WERI-Rb-1 (cell line): Measurements from ENCODE around the gene WBP1L.
"Not testable (repeated sequence)": the region's sequence is repeated elsewhere in the genome, so short reads cannot be mapped to it uniquely, and the experiment has no call there.

Experiments used
- DNase-seq: peaks from one replicate; pipeline ENCODE4 v3.0.0-alpha.2; 2020
- H3K27ac ChIP-seq: fragments of 250-450 bp; sonication (Bioruptor Pico); 2 replicates; pipeline ENCODE4 v1.5.1; 2020; ENCODE audit warnings: mild to moderate bottlenecking, moderate library complexity
- H3K27me3 ChIP-seq: fragments of 250-450 bp; sonication (Bioruptor Pico); 2 replicates; pipeline ENCODE4 v1.5.1; 2021; ENCODE audit warnings: mild to moderate bottlenecking, low read depth, moderate library complexity; ENCODE audit not compliant: insufficient read depth, severe bottlenecking
- H3K36me3 ChIP-seq: fragments of 250-450 bp; sonication (Bioruptor Pico); 2 replicates; pipeline ENCODE4 v1.5.1; 2020; ENCODE audit warnings: mild to moderate bottlenecking, moderate library complexity
- H3K4me3 ChIP-seq: 2 replicates; pipeline ENCODE4 v1.5.1; 2011; ENCODE audit warnings: low read depth, mild to moderate bottlenecking, control low read depth, low read length
- H3K9me3 ChIP-seq: fragments of 250-450 bp; sonication (Bioruptor Pico); 2 replicates; pipeline ENCODE4 v1.5.1; 2021; ENCODE audit warnings: mild to moderate bottlenecking, moderate library complexity; ENCODE audit not compliant: severe bottlenecking
- TF ChIP-seq, protein P1 (sequence below): IDR thresholded peaks from 2 replicates; pipeline ENCODE4 v1.5.1; 2011; ENCODE audit warnings: low read depth, mild to moderate bottlenecking, control low read depth, inconsistent platforms, low read length

The WBP1L gene

DNA sequence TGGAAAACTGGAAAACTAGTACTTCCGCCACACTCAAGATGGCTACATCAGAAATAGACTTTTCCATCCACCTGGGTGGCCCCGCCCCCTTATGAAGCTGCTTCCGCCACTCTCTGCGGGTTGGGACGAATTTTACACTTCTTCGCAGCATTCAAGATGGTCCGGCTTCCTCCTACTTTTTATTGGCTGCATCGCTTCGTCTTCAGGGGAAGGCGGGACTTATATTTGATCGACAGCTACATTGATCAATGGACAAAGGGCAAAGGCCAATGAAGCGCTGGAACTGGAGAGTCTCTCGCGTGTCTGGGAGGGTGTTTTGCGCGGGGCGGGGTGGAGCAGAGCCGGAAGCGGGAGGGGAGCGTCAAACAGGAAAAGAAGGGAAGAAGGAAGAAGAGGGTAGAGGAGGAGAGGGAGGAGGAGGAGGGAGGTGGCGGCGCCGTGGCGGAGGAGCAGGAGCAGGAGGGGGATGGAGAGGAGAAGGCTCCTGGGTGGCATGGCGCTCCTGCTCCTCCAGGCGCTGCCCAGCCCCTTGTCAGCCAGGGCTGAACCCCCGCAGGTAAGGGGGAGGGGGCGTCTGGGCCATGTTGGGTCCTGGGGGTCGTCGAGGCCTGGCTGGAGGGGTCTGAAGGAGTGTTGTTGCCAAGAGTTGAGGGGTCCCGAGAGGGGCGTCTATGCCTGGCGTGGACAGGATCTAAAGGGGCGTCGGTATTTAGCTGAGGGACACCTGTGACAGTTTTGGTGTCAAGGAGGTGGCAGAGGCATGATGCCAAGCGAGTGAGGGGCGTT, at the start of gene WBP1L:
TSS of gene WBP1L (plus strand) at position 361 of the 786 bp plus-strand sequence. CDS start at position 467, 106 bp downstream.
- H3K27me3 ChIP-seq, result no peaks in the 10 kb centered on the region
- no peaks in the 10 kb centered on the region for H3K36me3 ChIP-seq
- H3K9me3 ChIP-seq, result no peaks in the 10 kb centered on the region
- peak; percentile 96 for DNase-seq
- H3K4me3 ChIP-seq, result peak within 1 kb of the TSS; percentile 79
- TF ChIP-seq, protein P1, sequence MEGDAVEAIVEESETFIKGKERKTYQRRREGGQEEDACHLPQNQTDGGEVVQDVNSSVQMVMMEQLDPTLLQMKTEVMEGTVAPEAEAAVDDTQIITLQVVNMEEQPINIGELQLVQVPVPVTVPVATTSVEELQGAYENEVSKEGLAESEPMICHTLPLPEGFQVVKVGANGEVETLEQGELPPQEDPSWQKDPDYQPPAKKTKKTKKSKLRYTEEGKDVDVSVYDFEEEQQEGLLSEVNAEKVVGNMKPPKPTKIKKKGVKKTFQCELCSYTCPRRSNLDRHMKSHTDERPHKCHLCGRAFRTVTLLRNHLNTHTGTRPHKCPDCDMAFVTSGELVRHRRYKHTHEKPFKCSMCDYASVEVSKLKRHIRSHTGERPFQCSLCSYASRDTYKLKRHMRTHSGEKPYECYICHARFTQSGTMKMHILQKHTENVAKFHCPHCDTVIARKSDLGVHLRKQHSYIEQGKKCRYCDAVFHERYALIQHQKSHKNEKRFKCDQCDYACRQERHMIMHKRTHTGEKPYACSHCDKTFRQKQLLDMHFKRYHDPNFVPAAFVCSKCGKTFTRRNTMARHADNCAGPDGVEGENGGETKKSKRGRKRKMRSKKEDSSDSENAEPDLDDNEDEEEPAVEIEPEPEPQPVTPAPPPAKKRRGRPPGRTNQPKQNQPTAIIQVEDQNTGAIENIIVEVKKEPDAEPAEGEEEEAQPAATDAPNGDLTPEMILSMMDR, result no peak
- H3K27ac ChIP-seq, result peak within 1 kb of the TSS; percentile 71

GRCh38 chr10:102695401-102695800, 48.3 kb upstream of the WBP1L start:
- H3K4me3 ChIP-seq, H3K9me3 ChIP-seq, H3K27ac ChIP-seq, DNase-seq, H3K27me3 ChIP-seq: not testable (repeated sequence)
- H3K36me3 ChIP-seq, result peaks cover 41% of the 10 kb centered on the region

DNA sequence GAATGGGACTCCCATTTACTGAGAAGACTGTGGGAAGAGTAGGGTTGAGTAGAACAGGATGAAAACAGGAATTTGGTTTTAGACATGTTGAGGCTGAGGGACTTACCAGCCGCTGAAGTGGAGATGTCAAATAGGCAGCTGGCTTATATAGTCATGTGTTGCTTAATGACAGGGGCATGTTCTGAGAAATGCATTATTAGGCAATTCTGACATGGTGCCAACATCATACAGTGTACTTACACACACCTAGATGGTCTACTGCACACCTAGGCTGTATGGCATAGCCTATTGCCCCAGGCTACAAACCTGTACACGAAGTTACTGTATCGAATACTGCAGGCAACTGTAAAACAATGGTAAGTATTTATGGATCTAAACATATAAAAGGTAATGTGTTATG, 47.0 kb upstream of the WBP1L start:
- Histone ChIP-seq H3K27me3 (no peaks in the 10 kb centered on the region), H3K36me3 (peaks cover 41% of the 10 kb centered on the region), H3K4me3 (no peak overlapping the region), H3K27ac (no peak overlapping the region), H3K9me3 (no peaks in the 10 kb centered on the region)
- TF ChIP-seq, protein P1, result no peak
- no peak for DNase-seq

GRCh38 chr10:102698894-102699293, 44.9 kb upstream of the WBP1L start:
- TF ChIP-seq, protein P1, result no peak
- Histone ChIP-seq H3K27me3 (no peaks in the 10 kb centered on the region), H3K36me3 (peaks cover 41% of the 10 kb centered on the region), H3K4me3 (no peak overlapping the region), H3K27ac (no peak overlapping the region), H3K9me3 (no peaks in the 10 kb centered on the region)
- no peak for DNase-seq

GRCh38 chr10:102701272-102701671, 42.5 kb upstream of the WBP1L start:
- TF ChIP-seq, protein P1, result no peak
- no peak overlapping the region for H3K27ac ChIP-seq
- H3K9me3 ChIP-seq, result no peaks in the 10 kb centered on the region
- peaks cover 36% of the 10 kb centered on the region for H3K36me3 ChIP-seq
- no peaks in the 10 kb centered on the region for H3K27me3 ChIP-seq
- no peak for DNase-seq
- H3K4me3 ChIP-seq, result no peak overlapping the region

- Histone ChIP-seq H3K27ac (no peak overlapping the region), H3K27me3 (no peaks in the 10 kb centered on the region), H3K4me3 (no peak overlapping the region), H3K36me3 (peaks cover 32% of the 10 kb centered on the region), H3K9me3 (no peaks in the 10 kb centered on the region)
- no peak for DNase-seq
- TF ChIP-seq, protein P1, result no peak
These were observed 42.0 kb upstream of the WBP1L start for GRCh38 chr10:102701796-102702195.
